HepG2 (cell line): ENCODE data around the gene SLC13A5. TPM values are rescaled to one million over a fixed set of nuclear protein-coding genes. Genes with fewer than 3 reads are reported as not detected.
A peak's percentile ranks its signal among the peaks of the same experiment; 100 is the strongest.

ENCODE experiments used
- AGO2 ChIP-seq: fragments of 200-400 bp; formaldehyde crosslinking; optimal IDR thresholded peaks from 2 replicates; pipeline ENCODE3; 2017; ENCODE audit warnings: mild to moderate bottlenecking, low read depth, low read length, moderate library complexity
- AHR ChIP-seq: IDR thresholded peaks from 2 replicates; pipeline ENCODE4 v1.6.1; 2018; ENCODE audit warnings: missing genetic modification reagents, missing compliant biosample characterization
- ARID2 ChIP-seq: sonication (generic); formaldehyde crosslinking; IDR thresholded peaks from 2 replicates; pipeline ENCODE4 v1.8.1; 2022; ENCODE audit warnings: mild to moderate bottlenecking, missing genetic modification reagents, borderline replicate concordance
- ARID5B ChIP-seq: IDR thresholded peaks from 2 replicates; pipeline ENCODE4 v1.4.0; 2020; ENCODE audit warnings: mild to moderate bottlenecking, missing genetic modification reagents
- CEBPG ChIP-seq: IDR thresholded peaks from 2 replicates; pipeline ENCODE4 v1.6.1; 2016
- GATAD2A ChIP-seq: IDR thresholded peaks from 2 replicates; pipeline ENCODE4 v1.6.1; 2016
- JUN ChIP-seq: sonication (generic); formaldehyde crosslinking; IDR thresholded peaks from 2 replicates; pipeline ENCODE4 v1.4.0; 2020; ENCODE audit warnings: mild to moderate bottlenecking, missing genetic modification reagents
- MTA1 ChIP-seq: sonication (generic); formaldehyde crosslinking; IDR thresholded peaks from 2 replicates; pipeline ENCODE4 v1.4.0; 2020; ENCODE audit warnings: missing genetic modification reagents, mild to moderate bottlenecking, borderline replicate concordance
- NFYB ChIP-seq: sonication (generic); formaldehyde crosslinking; IDR thresholded peaks from 2 replicates; pipeline ENCODE4 v1.4.0; 2020; ENCODE audit warnings: missing genetic modification reagents
- SNAPC5 ChIP-seq: sonication (generic); formaldehyde crosslinking; IDR thresholded peaks from 2 replicates; pipeline ENCODE4 v1.8.1; 2023; ENCODE audit warnings: mild to moderate bottlenecking, missing genetic modification reagents, borderline replicate concordance
- SOX5 ChIP-seq: IDR thresholded peaks from 2 replicates; pipeline ENCODE4 v1.6.1; 2016; ENCODE audit warnings: borderline replicate concordance
- SPEN ChIP-seq: sonication (generic); formaldehyde crosslinking; IDR thresholded peaks from 2 replicates; pipeline ENCODE4 v1.5.1; 2020; ENCODE audit warnings: low read depth, mild to moderate bottlenecking, missing genetic modification reagents
- TGIF2 ChIP-seq: IDR thresholded peaks from 2 replicates; pipeline ENCODE4 v1.6.1; 2016; ENCODE audit warnings: control low read depth, missing compliant biosample characterization
- YEATS2 ChIP-seq: sonication (generic); formaldehyde crosslinking; IDR thresholded peaks from 2 replicates; pipeline ENCODE4 v1.4.0; 2020; ENCODE audit warnings: missing genetic modification reagents, borderline replicate concordance
- ZFP36L1 ChIP-seq: sonication (generic); formaldehyde crosslinking; IDR thresholded peaks from 2 replicates; pipeline ENCODE4 v1.8.0; 2022; ENCODE audit warnings: mild to moderate bottlenecking, missing genetic modification reagents, moderate library complexity
- ZKSCAN8 ChIP-seq: IDR thresholded peaks from 2 replicates; pipeline ENCODE4 v1.6.1; 2016; ENCODE audit warnings: borderline replicate concordance, missing genetic modification reagents, missing compliant biosample characterization
- polyA plus RNA-seq, 8 experiments: library from polyadenylated mRNA; depleted of rRNA in 3 of 8; stranded (reverse) in 7 of 8; unstranded in 1 of 8; fragments of >200 nt; fragmentation: Illumina TruSeq in 4 of 8; extraction: Trizol in 4 of 8; gene quantifications; 2 replicates each; pipeline versions ENCODE4 v1.2.1 to v1.2.3, GENCODE V29; 2011 to 2016; ENCODE audit warnings: low read depth in 4 of 8, missing spikeins in 1 of 8, mixed read lengths in 1 of 8; ENCODE audit not compliant: insufficient read depth in 1 of 8
- total RNA-seq, 5 experiments: library from RNA; depleted of rRNA; stranded (reverse); fragments of >200 nt; fragmentation: Illumina TruSeq; extraction: Trizol; gene quantifications; 2 replicates each; pipeline ENCODE4 v1.2.3, GENCODE V29; 2016; ENCODE audit warnings: low read depth in 1 of 5
- TF ChIP-seq, protein P1 (sequence below): sonication (generic); formaldehyde crosslinking; IDR thresholded peaks from 2 replicates; pipeline ENCODE4 v1.5.1; 2020; ENCODE audit warnings: mild to moderate bottlenecking, missing genetic modification reagents, moderate library complexity
- TF ChIP-seq, protein P2 (sequence below): IDR thresholded peaks from 2 replicates; pipeline ENCODE4 v1.6.1; 2016; ENCODE audit warnings: mild to moderate bottlenecking
- TF ChIP-seq, protein P3 (sequence below): sonication (generic); formaldehyde crosslinking; IDR thresholded peaks from 2 replicates; pipeline ENCODE4 v1.8.0; 2022; ENCODE audit warnings: missing genetic modification reagents, mild to moderate bottlenecking, moderate library complexity, borderline replicate concordance

The SLC13A5 gene
- total and polyA plus RNA-seq, 2 of the 13 experiments (the other 11 are each of a cell fraction or from before 2014, with no cell fraction given), result 42.8 to 310 TPM

- TF ChIP-seq AHR (no peak), SPEN (CRISPR knock-in tag) (no peak), ARID5B (CRISPR knock-in tag) (peak; percentile 44; the same call in 1 of the 2 replicates), SNAPC5 (CRISPR knock-in tag) (no peak), NFYB (CRISPR knock-in tag) (no peak), MTA1 (no peak), AGO2 (peak; percentile 65), JUN (0 out of 2 replicates have a peak, but pooled peaks have one; percentile 28), ZFP36L1 (CRISPR knock-in tag) (no peak), GATAD2A (CRISPR knock-in tag) (peak; percentile 83), SOX5 (CRISPR knock-in tag) (peak; percentile 38; the same call in 1 of the 2 replicates), CEBPG (peak; percentile 93), ARID2 (CRISPR knock-in tag) (no peak), ZKSCAN8 (CRISPR knock-in tag) (no peak), YEATS2 (CRISPR knock-in tag) (no peak), TGIF2 (CRISPR knock-in tag) (no peak)
- TF ChIP-seq, protein P1, sequence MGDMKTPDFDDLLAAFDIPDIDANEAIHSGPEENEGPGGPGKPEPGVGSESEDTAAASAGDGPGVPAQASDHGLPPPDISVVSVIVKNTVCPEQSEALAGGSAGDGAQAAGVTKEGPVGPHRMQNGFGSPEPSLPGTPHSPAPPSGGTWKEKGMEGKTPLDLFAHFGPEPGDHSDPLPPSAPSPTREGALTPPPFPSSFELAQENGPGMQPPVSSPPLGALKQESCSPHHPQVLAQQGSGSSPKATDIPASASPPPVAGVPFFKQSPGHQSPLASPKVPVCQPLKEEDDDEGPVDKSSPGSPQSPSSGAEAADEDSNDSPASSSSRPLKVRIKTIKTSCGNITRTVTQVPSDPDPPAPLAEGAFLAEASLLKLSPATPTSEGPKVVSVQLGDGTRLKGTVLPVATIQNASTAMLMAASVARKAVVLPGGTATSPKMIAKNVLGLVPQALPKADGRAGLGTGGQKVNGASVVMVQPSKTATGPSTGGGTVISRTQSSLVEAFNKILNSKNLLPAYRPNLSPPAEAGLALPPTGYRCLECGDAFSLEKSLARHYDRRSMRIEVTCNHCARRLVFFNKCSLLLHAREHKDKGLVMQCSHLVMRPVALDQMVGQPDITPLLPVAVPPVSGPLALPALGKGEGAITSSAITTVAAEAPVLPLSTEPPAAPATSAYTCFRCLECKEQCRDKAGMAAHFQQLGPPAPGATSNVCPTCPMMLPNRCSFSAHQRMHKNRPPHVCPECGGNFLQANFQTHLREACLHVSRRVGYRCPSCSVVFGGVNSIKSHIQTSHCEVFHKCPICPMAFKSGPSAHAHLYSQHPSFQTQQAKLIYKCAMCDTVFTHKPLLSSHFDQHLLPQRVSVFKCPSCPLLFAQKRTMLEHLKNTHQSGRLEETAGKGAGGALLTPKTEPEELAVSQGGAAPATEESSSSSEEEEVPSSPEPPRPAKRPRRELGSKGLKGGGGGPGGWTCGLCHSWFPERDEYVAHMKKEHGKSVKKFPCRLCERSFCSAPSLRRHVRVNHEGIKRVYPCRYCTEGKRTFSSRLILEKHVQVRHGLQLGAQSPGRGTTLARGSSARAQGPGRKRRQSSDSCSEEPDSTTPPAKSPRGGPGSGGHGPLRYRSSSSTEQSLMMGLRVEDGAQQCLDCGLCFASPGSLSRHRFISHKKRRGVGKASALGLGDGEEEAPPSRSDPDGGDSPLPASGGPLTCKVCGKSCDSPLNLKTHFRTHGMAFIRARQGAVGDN (CRISPR knock-in tag), result peak; percentile 84
- TF ChIP-seq, protein P2, sequence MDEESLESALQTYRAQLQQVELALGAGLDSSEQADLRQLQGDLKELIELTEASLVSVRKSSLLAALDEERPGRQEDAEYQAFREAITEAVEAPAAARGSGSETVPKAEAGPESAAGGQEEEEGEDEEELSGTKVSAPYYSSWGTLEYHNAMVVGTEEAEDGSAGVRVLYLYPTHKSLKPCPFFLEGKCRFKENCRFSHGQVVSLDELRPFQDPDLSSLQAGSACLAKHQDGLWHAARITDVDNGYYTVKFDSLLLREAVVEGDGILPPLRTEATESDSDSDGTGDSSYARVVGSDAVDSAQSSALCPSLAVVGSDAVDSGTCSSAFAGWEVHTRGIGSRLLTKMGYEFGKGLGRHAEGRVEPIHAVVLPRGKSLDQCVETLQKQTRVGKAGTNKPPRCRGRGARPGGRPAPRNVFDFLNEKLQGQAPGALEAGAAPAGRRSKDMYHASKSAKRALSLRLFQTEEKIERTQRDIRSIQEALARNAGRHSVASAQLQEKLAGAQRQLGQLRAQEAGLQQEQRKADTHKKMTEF, result no peak
- TF ChIP-seq, protein P3, sequence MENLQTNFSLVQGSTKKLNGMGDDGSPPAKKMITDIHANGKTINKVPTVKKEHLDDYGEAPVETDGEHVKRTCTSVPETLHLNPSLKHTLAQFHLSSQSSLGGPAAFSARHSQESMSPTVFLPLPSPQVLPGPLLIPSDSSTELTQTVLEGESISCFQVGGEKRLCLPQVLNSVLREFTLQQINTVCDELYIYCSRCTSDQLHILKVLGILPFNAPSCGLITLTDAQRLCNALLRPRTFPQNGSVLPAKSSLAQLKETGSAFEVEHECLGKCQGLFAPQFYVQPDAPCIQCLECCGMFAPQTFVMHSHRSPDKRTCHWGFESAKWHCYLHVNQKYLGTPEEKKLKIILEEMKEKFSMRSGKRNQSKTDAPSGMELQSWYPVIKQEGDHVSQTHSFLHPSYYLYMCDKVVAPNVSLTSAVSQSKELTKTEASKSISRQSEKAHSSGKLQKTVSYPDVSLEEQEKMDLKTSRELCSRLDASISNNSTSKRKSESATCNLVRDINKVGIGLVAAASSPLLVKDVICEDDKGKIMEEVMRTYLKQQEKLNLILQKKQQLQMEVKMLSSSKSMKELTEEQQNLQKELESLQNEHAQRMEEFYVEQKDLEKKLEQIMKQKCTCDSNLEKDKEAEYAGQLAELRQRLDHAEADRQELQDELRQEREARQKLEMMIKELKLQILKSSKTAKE (CRISPR knock-in tag), result no peak
These were observed 10.5 kb downstream of the SLC13A5 start (continued) for GRCh38 chr17:6702567-6703215.
